GM04503 (cell line): ENCODE results near the gene FAF1.

Experiments used
- DNase-seq: peaks from one replicate; pipeline ENCODE4 v3.0.0-alpha.2; 2012; ENCODE audit warnings: low read depth

The FAF1 gene

GRCh38 chr1:50634251-50634650 is 325.8 kb downstream of the FAF1 start:
- DNase-seq, result no peak

GRCh38 chr1:50633465-50633864 is 326.6 kb downstream of the FAF1 start:
- DNase-seq, result no peak

GRCh38 chr1:50631161-50631560 is 328.9 kb downstream of the FAF1 start:
- DNase-seq, result no peak

GRCh38 chr1:50622259-50622658 is 337.8 kb downstream of the FAF1 start:
- DNase-seq, result no peak

- no peak for DNase-seq
These were observed 339.3 kb downstream of the FAF1 start for GRCh38 chr1:50620680-50621329.

DNA sequence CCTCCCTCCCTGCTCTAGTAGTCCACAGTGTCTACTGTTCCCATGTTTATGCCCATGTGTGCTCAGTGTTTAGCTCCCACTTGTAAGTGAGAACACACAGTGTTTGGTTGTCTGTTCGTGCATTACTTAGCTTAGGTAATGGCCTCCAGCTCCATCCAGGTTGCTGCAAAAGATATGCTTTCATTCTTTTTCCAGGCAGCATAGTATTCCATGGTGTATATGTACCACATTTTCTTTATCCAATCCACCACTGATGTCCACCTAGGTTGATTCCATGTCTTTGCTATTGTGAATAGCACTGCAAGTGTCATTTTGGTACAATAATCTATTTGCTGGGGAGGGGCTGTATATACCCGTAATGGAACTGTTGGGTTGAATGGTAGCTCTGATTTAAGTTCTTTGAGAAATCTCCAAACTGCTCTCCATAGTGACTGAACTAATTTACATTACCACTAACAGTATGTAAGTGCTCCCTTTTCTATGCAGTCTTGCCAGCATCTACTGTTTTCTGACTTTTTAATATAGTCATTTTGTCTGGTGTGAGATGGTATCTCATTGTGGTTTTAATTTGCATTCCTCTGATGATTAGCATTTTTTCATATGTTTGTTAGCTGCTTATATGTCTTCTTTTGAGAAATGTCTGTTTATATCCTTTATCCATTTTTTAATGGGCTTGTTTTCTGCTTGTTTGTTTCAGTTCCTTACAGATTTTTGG is 344.9 kb downstream of the FAF1 start:
- DNase-seq, result no peak

DNA sequence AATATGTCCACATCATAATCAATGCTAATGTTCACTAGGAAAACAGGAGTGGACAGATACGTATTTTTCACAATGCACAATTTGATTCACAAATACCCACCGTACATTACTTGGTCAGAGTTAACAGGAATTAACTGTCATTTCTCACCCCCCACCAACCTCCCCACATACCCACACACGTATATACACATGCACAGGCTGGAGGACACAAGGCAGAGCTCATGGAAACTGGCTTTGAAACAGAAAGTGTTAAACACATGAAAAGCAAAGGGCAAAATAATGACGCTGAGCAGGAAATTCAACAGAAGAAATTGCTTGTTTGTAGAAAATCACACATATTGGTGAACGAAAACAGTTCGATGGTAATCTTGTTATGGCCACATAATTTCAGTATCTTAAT is 348.4 kb downstream of the FAF1 start:
- DNase-seq, result no peak

GRCh38 chr1:50610563-50610962 is 349.5 kb downstream of the FAF1 start:
- DNase-seq, result no peak

- no peak for DNase-seq
These were observed 350.6 kb downstream of the FAF1 start for GRCh38 chr1:50609508-50609907.

DNA sequence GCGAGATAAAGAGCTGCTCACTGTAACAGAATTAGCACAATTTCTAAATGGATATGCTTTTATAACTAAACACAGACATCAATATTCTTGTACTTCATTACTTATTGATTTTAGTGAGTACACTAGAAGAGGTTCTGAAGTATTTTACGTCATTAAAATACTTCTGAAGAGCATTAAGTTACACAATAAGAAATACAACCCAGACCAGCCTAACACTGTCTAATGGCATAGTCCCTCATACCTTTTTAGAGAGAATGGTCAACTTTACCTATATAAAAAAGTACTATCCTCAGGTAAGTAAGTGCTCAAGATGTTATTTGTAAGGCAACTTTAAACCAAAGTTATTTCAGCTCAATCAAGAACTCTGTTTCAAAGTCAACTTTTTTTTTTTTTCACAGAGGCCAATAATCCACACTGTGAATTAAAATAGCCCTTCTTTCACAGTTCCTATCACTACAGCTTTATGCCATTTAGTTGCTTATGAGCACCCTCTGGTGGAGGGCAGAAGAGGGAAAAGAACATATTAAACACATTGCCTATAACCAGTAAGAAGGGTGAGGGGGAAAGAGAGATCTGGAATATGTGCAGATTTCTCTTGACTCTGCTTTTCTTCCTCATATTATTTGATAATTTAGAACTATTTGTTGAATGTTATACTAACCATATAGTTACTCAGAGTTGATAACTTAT is 354.7 kb downstream of the FAF1 start:
- DNase-seq, result no peak

GRCh38 chr1:50604580-50604979 is 355.5 kb downstream of the FAF1 start:
- DNase-seq, result no peak

GRCh38 chr1:50603274-50604271 is 356.5 kb downstream of the FAF1 start:
- peak; percentile 18 for DNase-seq

- DNase-seq, result no peak
These were observed 360.5 kb downstream of the FAF1 start for GRCh38 chr1:50599546-50599945.

GRCh38 chr1:50595874-50596273 is 364.2 kb downstream of the FAF1 start:
- DNase-seq, result no peak

- no peak for DNase-seq
These were observed 366.6 kb downstream of the FAF1 start for GRCh38 chr1:50593515-50593914.

GRCh38 chr1:50591598-50591997 is 368.5 kb downstream of the FAF1 start:
- no peak for DNase-seq

DNA sequence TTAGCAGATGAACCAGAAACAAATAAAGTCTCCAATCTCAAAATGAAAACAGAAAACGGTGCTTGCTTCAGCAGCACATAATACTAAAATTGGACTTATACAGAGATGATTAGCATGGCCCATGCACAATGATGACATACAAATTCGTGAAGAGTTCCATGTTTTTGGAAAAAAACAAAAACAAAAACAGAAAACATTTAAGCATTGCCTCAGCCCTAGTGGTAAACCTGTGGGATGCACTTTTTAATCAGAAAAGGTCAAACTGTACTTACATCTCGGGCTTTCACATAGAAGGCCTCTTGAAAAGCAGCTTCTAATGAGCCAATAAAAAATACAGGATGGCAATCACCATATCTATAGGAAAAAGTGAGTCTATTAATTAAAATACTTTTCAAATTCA is 377.7 kb downstream of the FAF1 start:
- DNase-seq, result no peak

- no peak for DNase-seq
These were observed 390.0 kb downstream of the FAF1 start for GRCh38 chr1:50570066-50570468.

- no peak for DNase-seq
These were observed 391.3 kb downstream of the FAF1 start for GRCh38 chr1:50568782-50569181.

DNA sequence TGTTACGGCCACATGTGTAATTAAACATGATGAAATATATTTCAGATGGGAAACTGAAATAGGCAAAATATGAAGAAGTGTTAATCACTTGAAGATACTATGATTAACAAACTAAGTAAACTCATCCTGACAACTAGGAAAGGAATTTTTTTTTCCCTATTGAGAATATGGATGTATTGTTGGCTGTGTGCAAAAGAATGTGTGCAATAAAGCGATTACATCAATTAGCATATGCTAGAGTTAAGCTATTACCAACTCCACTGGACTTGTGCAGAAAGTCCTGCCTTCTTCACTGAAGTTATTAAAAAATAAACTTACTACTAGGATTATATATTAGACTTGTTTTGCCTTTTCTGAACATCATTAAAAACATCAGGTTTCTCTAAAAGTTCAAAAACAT is 393.7 kb downstream of the FAF1 start:
- no peak for DNase-seq

DNA sequence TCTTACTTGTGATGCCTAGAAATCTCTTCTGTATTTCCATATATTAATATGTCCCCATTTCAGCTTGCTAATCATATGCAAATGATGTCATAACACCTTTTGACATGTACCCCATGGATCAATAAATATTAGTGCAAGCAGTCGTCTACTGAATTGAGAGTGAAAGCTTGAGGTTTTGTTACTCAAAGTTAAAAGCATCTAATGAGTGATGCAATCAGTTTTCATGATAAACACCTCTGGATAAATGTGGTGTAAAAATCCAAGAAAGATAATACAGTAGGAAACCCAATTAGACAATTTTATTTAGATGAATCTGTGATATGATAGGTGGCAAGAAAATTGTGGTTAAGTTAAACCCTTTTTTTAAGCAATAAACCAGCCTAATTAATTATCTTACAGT is 395.6 kb downstream of the FAF1 start:
- DNase-seq, result no peak

DNA sequence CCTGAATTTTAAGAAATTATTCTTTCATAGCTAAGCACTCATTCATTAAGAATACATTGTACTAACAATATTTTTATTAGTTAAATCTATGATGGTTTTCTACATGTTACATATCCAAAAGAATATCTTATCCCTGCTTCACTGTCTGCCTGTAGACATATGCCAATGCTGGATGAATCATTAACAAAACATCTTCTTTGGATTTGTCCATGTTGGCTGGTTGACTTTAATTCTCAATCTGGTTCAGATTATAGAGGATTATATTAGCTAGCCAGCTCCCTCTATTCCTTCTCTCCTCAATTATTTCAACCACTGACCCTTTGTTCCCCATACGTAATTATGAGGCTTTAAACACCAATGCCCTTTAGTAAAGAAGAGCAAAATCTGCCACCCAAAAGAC is 398.0 kb downstream of the FAF1 start:
- DNase-seq, result peak; percentile 13
